CD4-positive, alpha-beta T cell treated with Interferon gamma for 1 hour (primary cell): Measurements from ENCODE around the gene USP32.
"Not testable (repeated sequence)": the region's sequence is repeated elsewhere in the genome, so short reads cannot be mapped to it uniquely, and the experiment has no call there.

Source experiments
- DNase-seq: peaks from one replicate; pipeline ENCODE4 v3.0.0-alpha.2; 2020

Gene USP32

DNA sequence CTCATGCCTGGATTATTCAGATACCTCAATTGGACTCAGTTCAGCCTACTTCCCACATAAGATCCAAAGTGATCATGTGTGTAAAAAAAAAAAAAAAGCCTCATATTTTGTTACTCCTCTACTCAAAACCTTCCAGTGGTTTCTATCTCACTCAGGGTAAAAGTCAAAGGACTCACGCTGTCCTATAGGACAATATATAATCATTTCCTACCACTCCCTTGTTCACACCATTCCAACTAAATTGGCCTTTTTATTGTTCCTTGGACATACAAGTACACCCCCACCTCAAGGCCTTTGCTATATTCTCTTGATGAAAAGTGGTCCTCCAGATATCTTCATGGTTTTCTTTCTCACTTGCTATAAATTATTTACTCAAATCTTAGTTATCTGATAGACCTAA is 99.2 kb downstream of the USP32 start:
- no peak for DNase-seq

GRCh38 chr17:60284709-60285108 is 107.2 kb downstream of the USP32 start:
- no peak for DNase-seq

- DNase-seq, result no peak
Measured at GRCh38 chr17:60283816-60284215, 108.1 kb downstream of the USP32 start.

- no peak for DNase-seq
Measured at GRCh38 chr17:60280673-60281072, 111.3 kb downstream of the USP32 start.

- DNase-seq, result no peak
Measured at GRCh38 chr17:60278237-60278636, 113.7 kb downstream of the USP32 start.

DNA sequence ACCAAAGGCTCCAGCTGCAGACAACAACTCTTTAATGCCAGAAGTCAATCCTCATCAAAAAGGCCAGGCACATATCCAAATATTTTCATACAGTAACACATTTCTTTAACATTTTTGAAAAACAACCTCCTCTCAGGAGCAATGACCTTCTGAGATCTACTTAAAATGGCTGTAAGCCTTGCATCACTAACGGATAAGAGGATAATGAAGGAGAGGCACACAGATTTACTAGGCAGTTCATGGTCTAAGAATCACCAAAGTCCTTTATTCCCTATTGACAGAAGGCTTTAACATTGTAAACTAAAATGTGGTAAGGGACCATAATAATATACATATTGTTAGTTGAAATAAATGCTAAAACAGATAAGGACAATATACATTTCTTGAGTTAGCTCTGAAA is 114.7 kb downstream of the USP32 start:
- no peak for DNase-seq

DNA sequence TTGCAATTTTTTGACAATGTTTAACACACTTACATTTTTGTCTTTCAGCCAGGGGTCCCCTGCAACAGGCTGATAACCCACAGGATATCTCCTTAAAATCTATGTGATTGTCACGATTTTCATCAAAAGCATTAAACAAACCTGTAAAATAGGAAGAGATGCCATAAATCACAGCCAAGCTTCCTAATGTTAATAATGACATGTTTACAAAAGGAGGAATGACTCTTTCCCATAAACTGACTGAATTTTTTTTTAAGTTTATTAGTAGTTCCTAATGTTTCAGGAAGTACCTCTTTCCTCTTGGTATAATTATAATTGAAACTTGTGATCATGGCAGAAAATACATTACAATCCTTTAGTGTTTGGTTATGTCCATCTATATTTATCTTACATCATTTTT is 122.5 kb downstream of the USP32 start:
- DNase-seq, result no peak

GRCh38 chr17:60260540-60260939 is 131.4 kb downstream of the USP32 start:
- DNase-seq, result no peak

GRCh38 chr17:60258313-60258712 is 133.6 kb downstream of the USP32 start:
- DNase-seq, result no peak

GRCh38 chr17:60256174-60256573 is 135.8 kb downstream of the USP32 start:
- no peak for DNase-seq

DNA sequence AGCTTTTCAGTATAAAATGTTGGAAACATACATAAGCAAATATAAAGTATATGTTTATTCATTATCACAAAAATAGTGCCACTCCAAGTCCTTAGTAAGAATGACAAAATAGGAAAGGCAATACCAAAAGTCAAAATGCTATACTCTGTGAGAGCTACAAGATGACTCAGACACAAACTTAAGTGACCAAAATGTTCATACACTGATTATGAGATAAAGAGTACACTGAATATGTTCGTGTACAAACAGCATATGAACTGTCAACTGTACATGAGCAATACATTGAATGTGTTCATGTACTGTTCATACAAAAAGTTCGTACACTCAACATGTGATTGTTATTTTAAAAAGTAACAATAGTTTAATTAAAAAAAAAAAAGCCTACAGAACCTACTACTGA is 138.9 kb downstream of the USP32 start:
- DNase-seq, result no peak

GRCh38 chr17:60252459-60252858 is 139.5 kb downstream of the USP32 start:
- no peak for DNase-seq

GRCh38 chr17:60249290-60249826 is 142.6 kb downstream of the USP32 start:
- DNase-seq, result no peak

DNA sequence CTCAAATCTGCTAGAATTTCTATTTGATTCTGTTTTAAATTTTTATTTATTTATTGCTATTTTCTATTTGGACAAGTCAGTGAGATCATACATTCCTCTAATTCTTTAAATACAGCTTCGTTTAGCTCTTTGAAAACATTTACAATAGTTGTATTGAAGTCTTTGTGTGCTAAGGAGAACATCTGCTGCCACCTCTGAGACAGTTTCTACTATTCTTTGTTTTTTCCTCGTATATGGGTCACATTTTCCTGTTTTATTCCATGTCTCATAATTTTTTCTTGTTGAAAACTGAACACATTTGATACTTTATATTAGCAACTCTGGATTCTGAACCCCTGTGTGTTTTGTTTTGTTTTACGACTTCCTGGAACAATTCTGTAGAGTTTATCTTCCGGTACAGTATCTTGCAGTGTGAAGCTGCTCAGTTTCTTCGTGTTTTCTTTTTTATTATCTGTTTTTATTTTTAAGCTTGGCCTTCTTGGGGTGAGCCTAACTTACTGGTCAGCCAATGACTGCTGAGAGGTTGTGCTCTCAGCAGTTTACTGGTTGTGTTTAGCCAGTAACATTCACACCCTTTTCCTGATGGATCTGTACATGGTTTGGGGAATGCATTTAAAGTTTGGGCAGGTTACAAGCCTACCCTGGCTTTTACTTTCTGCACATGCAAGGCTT is 143.2 kb downstream of the USP32 start:
- DNase-seq, result no peak

GRCh38 chr17:60247836-60248461 is 144.0 kb downstream of the USP32 start:
- DNase-seq, result no peak

DNA sequence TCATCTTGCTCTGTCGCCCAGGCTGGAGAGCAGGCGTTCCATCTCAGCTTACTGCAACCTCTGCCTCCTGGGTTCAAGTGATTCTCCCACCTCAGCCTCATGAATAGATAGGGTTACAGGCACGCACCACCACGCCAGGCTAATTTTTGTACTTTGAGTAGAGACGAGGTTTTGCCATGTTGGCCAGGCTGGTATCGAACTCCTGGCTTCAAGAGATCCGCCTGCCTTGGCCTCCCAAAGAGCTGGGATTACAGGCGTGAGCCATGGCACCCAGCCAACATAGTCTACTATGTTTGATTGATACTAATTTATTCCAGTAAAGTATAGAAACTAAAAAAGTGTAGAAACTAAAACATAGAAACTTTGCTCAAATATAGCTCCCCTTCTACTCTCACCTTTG is 147.3 kb downstream of the USP32 start:
- DNase-seq, result no peak

DNA sequence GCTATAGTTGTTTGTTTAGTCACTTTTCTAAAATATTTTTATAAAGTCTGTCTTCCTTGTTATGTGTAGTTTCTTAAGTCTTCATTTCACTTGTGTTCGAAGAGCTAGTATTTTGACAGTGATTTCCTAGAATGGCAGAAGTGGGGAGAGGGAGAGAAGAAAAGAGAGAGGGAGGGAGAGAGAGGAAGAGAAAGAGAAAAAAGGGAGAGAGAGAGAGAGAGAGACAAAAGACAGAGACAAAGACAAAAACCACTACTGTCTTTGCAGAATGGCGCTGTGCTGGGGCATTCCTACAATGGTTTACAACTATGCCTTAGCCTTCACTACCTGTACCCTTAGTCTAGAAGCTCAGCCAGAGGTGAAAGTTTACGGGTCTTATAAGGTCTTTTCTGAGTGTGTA is 151.6 kb downstream of the USP32 start:
- no peak for DNase-seq

- no peak for DNase-seq
Measured at GRCh38 chr17:60231691-60232090, 160.2 kb downstream of the USP32 start.

- no peak for DNase-seq
Measured at GRCh38 chr17:60231234-60231633, 160.7 kb downstream of the USP32 start.

DNA sequence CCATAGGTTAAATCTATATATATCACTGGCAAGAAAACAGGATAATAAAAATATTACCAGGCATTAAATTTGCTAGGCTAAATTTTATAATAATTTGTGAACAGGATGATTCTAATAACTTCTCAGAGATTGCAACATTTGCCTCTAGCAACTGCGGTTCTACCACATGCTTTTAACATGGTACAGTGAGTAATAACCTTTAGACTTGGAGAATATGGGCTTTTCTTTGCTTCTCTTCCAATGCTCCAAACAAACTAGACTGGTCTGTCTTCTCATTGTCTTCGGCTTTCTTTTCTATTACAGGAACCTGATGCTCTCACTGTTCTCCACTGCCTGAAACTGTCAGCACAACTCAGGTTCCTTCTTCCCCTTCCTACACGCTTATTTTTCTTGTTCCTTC is 161.6 kb downstream of the USP32 start:
- no peak for DNase-seq

DNA sequence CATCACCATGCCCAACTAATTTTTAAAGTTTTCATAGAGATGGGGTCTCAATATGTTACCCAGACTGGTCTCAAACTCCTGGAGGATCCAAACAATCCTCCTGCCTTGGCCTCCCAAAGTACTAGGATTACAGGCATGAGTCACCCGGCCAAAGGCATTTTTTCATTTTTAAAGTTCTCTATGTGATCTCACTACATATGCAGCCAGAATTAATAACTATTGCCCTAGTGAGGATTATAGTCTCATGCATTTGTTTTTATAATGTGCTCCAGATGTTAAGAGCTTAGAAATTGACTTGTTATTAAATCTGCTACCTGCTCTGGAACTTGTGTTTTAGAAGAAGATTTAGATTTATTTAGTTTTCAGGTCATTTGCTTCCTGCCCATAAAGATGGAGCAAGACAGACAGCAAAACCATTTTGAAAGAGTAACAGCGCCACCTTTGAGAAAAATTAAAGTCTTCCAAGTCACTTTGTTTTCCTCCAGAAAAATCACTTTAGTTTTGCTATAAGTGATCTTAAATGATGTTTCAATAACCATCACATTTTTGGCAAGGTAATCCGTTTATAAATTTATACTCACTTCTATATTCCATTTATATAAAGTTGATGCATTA is 162.6 kb downstream of the USP32 start:
- DNase-seq, result no peak

GRCh38 chr17:60227276-60227675 is 164.7 kb downstream of the USP32 start:
- not testable (repeated sequence) for DNase-seq

GRCh38 chr17:60224064-60224463 is 167.9 kb downstream of the USP32 start:
- DNase-seq, result no peak

GRCh38 chr17:60223456-60223855 is 168.5 kb downstream of the USP32 start:
- DNase-seq, result no peak
